ENCODE measurements around the gene TCF4.

TCF4 gene

GRCh38 chr18:55585920-55586561 is 2.0 kb downstream of the TCF4 start:
- no peak for DNase-seq (ENCODE audit: low read depth)

GRCh38 chr18:55585065-55585919 is 2.7 kb downstream of the TCF4 start:
- no peak for DNase-seq (ENCODE audit: low read depth)

GRCh38 chr18:55584201-55584600 is 3.8 kb downstream of the TCF4 start:
- no peak for DNase-seq (ENCODE audit: low read depth)

GRCh38 chr18:55582325-55582724 is 5.7 kb downstream of the TCF4 start:
- no peak for DNase-seq (ENCODE audit: low read depth)

DNA sequence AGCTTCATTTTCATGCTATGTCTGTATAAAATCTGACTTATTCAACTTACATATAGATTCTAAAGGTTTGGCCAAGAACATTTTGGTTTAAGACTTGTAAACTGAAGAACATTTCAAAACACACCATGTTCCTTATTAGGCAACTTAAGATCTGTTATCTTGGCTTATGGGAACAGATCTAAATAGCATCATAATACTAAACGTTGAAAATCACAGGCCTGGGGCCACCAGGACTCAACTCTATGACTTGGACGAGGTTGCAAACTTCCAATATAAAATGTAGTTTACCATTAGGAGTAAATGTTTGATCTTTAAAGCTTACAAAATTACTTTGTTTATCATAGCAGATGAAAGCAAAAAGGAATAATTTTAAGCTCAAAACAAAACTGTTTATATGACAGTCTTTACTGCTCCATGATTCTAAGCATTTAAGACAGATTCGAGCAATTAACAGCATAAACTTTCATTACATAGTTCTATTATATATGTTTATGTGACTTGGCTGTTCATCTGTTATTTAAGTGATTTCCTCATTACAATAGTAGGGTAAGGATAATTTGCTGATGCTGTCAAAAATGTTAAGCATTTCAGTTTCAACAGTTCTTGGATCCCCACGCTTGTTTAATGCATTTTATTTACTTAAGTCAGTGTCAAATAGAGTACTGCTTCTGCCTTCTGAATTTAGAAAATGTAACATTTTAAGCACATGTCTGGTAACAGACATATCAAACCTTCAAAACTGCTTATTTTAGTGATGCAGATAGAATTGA is 8.3 kb downstream of the TCF4 start:
- no peak for DNase-seq (ENCODE audit: low read depth)

- DNase-seq (ENCODE audit: low read depth) = no peak
Measured at GRCh38 chr18:55577812-55578539, 10.0 kb downstream of the TCF4 start.

DNA sequence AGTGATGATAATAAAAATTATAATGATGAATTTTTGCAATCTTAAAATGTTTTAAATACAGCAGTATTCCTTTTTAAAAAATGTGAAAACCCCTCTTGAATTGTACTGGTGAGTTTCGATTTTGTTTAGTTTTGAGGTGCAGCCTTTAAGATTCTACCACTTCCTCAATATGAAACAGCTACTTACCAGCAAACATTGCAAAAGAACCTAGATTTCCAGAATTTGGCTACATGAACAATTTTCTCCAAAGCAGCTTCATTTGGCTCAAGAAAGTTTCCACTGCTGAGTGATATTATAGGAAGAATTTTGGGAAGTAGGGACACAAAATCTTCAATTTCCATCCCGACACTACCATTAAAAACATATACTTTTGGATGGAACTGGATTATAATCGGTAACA is 12.0 kb downstream of the TCF4 start:
- DNase-seq (ENCODE audit: low read depth) = no peak

DNA sequence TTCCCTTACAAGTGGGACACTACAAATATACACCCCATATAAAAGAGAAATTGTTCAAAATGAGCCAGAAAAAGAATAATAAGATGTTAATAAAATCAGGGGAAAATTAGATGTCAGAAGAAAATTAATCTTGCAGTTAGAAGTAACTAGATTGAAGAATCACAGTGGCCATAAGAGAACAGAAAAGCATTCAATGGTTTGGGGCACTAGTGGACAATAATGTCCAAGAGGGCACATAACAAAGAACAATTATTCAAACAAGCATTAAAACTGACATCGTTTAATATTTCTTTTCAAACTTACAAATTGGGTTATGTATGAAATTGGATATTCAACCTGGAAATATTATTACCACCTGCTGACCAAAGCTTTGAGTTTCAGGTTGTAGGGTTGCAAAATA is 12.9 kb downstream of the TCF4 start:
- DNase-seq (ENCODE audit: low read depth) = no peak

- DNase-seq (ENCODE audit: low read depth) = no peak
Measured at GRCh38 chr18:55573386-55573785, 14.6 kb downstream of the TCF4 start.

- DNase-seq (ENCODE audit: low read depth) = no peak
Measured at GRCh38 chr18:55570966-55571365, 17.0 kb downstream of the TCF4 start.

DNA sequence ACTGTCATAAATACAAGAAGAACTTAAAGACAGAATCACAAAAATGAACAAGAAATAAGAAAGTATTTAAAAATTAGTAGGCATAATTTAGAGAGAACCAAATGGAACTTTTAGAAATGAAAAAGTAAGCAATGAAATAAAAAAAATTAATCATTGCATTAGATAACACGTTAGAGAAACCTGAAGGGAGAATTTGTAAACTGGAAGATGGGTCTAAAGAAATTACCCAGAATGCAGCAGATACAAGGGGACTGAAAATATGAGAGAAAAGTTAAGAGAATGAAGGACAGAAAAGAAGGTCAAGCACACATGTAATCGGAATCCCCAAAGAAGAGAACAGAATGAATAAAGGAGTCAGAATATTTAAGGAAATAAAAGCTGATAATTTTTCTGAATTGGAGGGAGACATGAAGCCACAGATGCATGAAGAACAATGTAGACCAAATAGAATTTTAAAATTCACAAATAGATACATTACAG is 21.5 kb downstream of the TCF4 start:
- no peak for DNase-seq (ENCODE audit: low read depth)

DNA sequence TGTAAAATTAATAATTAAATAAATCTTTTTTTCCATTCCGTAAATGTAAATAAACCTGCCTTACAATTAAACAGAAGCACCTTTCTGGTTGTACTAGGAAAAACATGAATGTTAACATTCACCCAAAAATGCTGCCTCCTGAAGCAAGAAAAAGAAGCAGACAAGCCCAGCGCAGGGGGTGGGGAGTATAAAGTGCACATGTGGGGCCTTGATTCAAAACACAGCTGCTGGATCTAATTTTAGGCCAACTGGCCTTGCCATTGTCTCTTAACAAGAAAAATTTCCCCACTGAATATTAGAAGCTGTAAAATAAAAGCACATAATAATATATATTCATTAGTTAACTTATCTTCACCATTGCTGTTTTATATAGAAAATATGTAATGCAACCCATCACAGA is 28.3 kb downstream of the TCF4 start:
- DNase-seq (ENCODE audit: low read depth) = no peak

DNA sequence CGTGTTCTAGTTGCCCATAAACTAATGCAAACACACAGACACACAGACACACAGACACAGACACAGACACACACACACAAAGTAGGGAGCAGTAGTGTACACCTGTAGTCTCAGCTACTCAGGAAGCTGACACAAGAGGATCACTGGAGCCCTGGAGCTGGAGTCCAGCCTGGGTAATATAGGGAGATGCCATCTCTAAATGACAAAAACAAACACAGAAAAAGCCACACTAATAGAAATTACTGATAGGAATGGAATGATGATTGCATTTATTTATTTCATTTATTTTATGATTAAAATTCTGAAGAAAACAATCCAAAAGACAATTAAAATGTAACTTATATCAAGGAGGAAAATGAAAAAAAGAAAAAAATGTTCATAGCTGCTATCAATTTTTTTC is 30.8 kb downstream of the TCF4 start:
- no peak for DNase-seq (ENCODE audit: low read depth)

- DNase-seq (ENCODE audit: low read depth) = no peak
Measured at GRCh38 chr18:55555395-55556027, 32.5 kb downstream of the TCF4 start.

GRCh38 chr18:55552526-55553189 is 35.3 kb downstream of the TCF4 start:
- DNase-seq (ENCODE audit: low read depth) = no peak

DNA sequence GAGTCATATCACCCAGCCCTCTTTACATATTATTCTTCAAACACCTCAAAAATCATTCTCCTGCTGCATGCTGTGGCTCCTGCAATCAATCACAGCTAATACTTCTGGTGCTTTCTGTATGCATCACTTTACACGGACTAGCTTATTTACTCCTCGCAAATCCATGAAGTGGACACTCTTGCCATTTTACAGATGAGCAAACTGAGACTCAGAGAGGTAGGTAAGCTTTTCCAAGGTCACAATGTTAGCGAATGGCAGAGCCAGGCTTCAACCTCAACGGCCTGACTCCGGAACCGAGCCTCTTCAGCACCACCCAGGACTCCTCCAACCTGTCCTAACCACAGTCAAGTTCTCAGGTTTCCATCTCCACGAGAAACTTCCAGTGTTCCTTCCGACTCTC is 36.8 kb downstream of the TCF4 start:
- DNase-seq (ENCODE audit: low read depth) = no peak

DNA sequence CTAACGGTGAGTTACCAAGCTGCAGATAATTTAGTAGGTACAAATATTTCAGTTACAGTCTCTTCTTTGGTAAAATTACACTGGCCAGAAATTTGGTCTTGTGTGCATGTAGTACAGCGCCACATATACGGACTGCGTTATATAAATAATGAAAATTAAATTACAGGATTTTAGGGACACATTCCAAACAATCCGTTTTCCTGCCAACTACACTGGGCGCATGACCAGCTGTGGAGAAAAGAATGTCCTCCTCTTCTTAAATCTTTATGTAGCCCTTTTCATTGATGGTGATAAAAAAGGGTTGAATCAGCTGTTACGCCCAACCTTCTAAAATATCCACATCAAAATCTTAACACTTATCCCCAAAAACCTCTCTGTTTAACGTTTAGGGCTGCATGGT is 37.5 kb downstream of the TCF4 start:
- no peak for DNase-seq (ENCODE audit: low read depth)

GRCh38 chr18:55549474-55550104 is 38.4 kb downstream of the TCF4 start:
- DNase-seq (ENCODE audit: low read depth) = no peak

DNA sequence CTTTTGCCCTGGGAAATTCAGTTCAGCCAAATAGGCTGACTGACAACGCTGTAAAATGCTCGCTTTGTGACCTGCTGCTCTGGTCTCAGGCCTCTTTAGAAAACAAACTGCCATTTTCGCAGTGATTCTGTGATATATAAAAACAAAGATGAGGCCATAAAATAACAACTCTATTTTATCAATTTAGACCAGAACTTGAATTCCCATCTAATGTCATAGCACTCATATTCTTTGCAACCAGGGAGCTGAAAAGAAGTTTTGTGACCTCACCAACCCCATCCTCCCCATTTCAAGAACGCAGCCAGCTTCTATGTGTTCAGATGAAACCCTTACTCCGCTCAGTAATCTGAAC is 40.3 kb downstream of the TCF4 start:
- DNase-seq (ENCODE audit: low read depth) = no peak

- DNase-seq (ENCODE audit: low read depth) = no peak
Measured at GRCh38 chr18:55546851-55547704, 40.9 kb downstream of the TCF4 start.
